Esophagus squamous epithelium (tissue), 5 donors: ENCODE data around the gene AMPD1. TPM values are rescaled to one million over a fixed set of nuclear protein-coding genes. Genes with fewer than 3 reads are reported as not detected.

ENCODE experiments used
- DNase-seq: peaks from one replicate; lab custom pipeline; 2025; lab: John Stamatoyannopoulos, UW
- H3K27ac ChIP-seq, 4 donors: fragments of 200-600 bp; sonication (generic); one replicate each; pipeline ENCODE4 v1.5.1; 2016 to 2019; ENCODE audit warnings: mild to moderate bottlenecking in 1 of 4
- H3K27me3 ChIP-seq, 4 donors: fragments of 200-600 bp; sonication (generic); 1 replicate in 3 of 4; 2 replicates in 1 of 4; pipeline versions ENCODE4 v1.5.1 to v1.6.0; 2017 to 2021; ENCODE audit warnings: antibody characterized with exemption in 1 of 4
- H3K36me3 ChIP-seq, 3 donors: fragments of 200-600 bp; sonication (generic); one replicate each; pipeline ENCODE4 v1.5.1; 2016 to 2019
- H3K4me1 ChIP-seq, 3 donors: fragments of 200-600 bp; sonication (generic); one replicate each; pipeline ENCODE4 v1.5.1; 2017 to 2019
- H3K4me3 ChIP-seq, 4 donors: fragments of 200-600 bp; sonication (generic); 1 replicate in 3 of 4; 2 replicates in 1 of 4; pipeline ENCODE4 v1.5.1; 2016 to 2019; ENCODE audit warnings: mild to moderate bottlenecking in 2 of 4, moderate library complexity in 1 of 4
- H3K9me3 ChIP-seq, 3 donors: fragments of 200-600 bp; sonication (generic); one replicate each; pipeline ENCODE4 v1.5.1; 2016 to 2019
- POLR2A ChIP-seq, 4 donors: fragments of 450-650 bp; IDR thresholded peaks; one replicate each; pipeline ENCODE4 v1.6.1; 2017; ENCODE audit warnings: antibody characterized with exemption in 4 of 4, mild to moderate bottlenecking in 4 of 4, moderate library complexity in 3 of 4
- WGBS, 2 donors: methylation state at CpG; one replicate each; pipeline ENCODE4 v1.1.5; 2018; 5-methylcytosine and 5-hydroxymethylcytosine counted together
- intact Hi-C: fragments of 100-400 bp; cut with DNase I; formaldehyde crosslinking; loops from one replicate; pipeline ENCODE4 v1.15.0; 2022
- total RNA-seq, 4 donors: library from RNA; depleted of rRNA; stranded (reverse); fragments of >200 nt; gene quantifications; one replicate each; pipeline ENCODE4 v1.1.0, GENCODE V29; 2016
- TF ChIP-seq, protein P1 (sequence below), 6 experiments: fragments of 450-650 bp in 4 of 6; fragments of 200-600 bp in 2 of 6; sonication (generic) in 2 of 6; IDR thresholded peaks; one replicate each; pipeline ENCODE4 v1.5.1; 2016 to 2019; ENCODE audit warnings: antibody characterized with exemption in 6 of 6, mild to moderate bottlenecking in 4 of 6, moderate library complexity in 4 of 6
- donor health status: DM: yes; HTN: yes; CAD: no.

The AMPD1 gene
- total RNA-seq, 4 donors from 2014 or later: 0.32 to 0.57 TPM; not detected in 2

DNA sequence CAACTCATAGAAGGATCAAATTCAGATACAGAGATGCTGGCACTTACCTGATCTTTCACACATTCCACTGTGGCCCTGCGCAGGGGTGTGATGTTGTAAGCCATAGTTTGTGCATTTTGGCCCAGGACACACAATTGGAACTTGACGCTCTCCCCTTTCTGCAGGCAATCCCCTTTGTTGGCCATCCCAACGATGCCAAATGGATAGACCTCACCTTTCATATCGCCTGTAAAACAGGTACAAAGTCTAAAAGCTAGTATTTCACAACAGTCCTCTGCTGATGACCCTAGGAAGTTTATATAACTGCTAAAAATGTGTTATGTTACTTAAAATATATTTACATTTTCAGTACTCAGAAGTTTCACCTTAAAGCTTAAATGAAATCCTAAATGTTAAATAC is 25.1 kb upstream of the AMPD1 start:
- Histone ChIP-seq H3K27ac (peak overlapping the region in 3 of 4 donors; percentile 62 to 71 (median 70)), H3K4me1 (peaks cover under 1 to 32% (median 6%) of the 10 kb centered on the region in 3 donors), H3K27me3 (no peaks in the 10 kb centered on the region), H3K36me3 (peaks cover 9 to 82% (median 49%) of the 10 kb centered on the region in 3 donors), H3K9me3 (no peaks in the 10 kb centered on the region), H3K4me3 (no peak overlapping the region)
- WGBS, 2 donors: 95 to 98% methylated on average over 4 of the region's 4 CpGs
- no peak for TF ChIP-seq POLR2A (IDR thresholded peaks at IDR 0.05)
- TF ChIP-seq, protein P1, sequence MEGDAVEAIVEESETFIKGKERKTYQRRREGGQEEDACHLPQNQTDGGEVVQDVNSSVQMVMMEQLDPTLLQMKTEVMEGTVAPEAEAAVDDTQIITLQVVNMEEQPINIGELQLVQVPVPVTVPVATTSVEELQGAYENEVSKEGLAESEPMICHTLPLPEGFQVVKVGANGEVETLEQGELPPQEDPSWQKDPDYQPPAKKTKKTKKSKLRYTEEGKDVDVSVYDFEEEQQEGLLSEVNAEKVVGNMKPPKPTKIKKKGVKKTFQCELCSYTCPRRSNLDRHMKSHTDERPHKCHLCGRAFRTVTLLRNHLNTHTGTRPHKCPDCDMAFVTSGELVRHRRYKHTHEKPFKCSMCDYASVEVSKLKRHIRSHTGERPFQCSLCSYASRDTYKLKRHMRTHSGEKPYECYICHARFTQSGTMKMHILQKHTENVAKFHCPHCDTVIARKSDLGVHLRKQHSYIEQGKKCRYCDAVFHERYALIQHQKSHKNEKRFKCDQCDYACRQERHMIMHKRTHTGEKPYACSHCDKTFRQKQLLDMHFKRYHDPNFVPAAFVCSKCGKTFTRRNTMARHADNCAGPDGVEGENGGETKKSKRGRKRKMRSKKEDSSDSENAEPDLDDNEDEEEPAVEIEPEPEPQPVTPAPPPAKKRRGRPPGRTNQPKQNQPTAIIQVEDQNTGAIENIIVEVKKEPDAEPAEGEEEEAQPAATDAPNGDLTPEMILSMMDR (IDR thresholded peaks at IDR 0.05): no peak
- DNase-seq: no peak
- intact Hi-C loops: no loop called here

DNA sequence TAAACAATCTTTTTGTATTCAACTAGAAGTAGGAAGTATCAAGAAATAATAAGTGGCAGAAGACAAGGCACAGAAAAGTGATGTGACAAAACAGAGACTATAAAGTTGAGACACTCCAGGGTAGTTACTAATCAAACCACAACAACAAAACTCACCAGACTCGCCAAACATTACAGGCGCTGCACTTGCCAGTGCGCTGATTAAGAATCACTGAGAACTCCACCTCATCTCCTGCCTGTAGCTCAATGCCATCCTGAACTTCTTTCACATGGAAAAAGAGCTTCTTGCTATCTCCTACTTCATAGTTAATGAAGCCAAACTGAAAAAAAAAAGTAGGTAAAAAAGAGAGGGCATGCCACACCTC is 24.1 kb upstream of the AMPD1 start:
- WGBS, 2 donors: 60 to 76% methylated on average over 3 of the region's 3 CpGs
- intact Hi-C loops: no loop called here
- DNase-seq: no peak
- Histone ChIP-seq H3K27ac (peak overlapping the region in 3 of 4 donors; percentile 62 to 71 (median 70)), H3K27me3 (no peaks in the 10 kb centered on the region), H3K36me3 (peaks cover 7 to 73% (median 40%) of the 10 kb centered on the region in 3 donors), H3K4me3 (no peak overlapping the region), H3K9me3 (no peaks in the 10 kb centered on the region), H3K4me1 (peaks cover 8 to 43% (median 12%) of the 10 kb centered on the region in 3 donors)
- TF ChIP-seq, protein P1 (IDR thresholded peaks at IDR 0.05): no peak
- no peak for TF ChIP-seq POLR2A (IDR thresholded peaks at IDR 0.05)

DNA sequence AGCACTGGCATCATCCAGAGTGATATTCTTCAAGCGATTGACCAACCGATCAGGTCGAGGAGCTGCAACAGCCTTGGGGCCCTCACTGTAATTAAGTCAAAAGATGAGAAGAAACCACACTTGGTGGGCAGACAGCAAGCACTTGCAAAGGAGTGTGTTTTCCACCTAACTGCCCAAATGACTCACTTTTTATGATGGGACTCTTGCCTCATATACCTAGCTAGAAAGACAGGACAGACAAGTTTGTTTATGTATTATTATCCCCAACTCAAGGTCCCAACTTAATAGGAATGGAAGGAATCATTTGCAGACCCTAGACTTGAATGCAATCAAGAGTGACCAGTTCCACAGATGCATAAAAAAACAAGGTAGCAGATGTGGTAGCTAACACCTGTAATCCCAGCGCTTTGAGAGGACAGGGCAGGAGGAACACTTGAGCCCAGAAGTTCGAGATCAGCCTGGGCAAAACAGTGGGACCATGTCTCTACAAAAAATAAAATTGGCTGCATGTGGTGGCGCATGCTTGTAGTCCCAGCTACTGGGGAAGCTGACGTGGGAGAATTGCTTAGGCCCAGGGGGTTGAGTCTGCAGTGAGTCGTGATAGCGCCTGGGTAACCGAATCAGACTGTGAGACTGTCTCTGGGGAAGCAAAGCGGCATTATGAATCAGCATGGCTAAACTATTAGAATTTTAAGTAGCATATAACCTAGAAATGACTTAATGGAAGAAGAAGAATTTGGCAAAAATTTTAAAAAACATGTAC is 23.5 kb upstream of the AMPD1 start:
- H3K4me1 ChIP-seq: peaks cover 8 to 49% (median 12%) of the 10 kb centered on the region in 3 donors
- H3K9me3 ChIP-seq: no peaks in the 10 kb centered on the region
- peak overlapping the region; percentile 59 to 71 (median 66) for H3K27ac ChIP-seq
- no peak overlapping the region for H3K4me3 ChIP-seq
- no peaks in the 10 kb centered on the region for H3K27me3 ChIP-seq
- no peak for DNase-seq
- peaks cover 7 to 73% (median 40%) of the 10 kb centered on the region in 3 donors for H3K36me3 ChIP-seq
- 76 to 79% methylated on average over 8 to 11 of the region's 11 CpGs for WGBS, 2 donors
- TF ChIP-seq, protein P1 (IDR thresholded peaks at IDR 0.05): no peak
- TF ChIP-seq POLR2A (IDR thresholded peaks at IDR 0.05): no peak
- intact Hi-C loops: no loop called here

DNA sequence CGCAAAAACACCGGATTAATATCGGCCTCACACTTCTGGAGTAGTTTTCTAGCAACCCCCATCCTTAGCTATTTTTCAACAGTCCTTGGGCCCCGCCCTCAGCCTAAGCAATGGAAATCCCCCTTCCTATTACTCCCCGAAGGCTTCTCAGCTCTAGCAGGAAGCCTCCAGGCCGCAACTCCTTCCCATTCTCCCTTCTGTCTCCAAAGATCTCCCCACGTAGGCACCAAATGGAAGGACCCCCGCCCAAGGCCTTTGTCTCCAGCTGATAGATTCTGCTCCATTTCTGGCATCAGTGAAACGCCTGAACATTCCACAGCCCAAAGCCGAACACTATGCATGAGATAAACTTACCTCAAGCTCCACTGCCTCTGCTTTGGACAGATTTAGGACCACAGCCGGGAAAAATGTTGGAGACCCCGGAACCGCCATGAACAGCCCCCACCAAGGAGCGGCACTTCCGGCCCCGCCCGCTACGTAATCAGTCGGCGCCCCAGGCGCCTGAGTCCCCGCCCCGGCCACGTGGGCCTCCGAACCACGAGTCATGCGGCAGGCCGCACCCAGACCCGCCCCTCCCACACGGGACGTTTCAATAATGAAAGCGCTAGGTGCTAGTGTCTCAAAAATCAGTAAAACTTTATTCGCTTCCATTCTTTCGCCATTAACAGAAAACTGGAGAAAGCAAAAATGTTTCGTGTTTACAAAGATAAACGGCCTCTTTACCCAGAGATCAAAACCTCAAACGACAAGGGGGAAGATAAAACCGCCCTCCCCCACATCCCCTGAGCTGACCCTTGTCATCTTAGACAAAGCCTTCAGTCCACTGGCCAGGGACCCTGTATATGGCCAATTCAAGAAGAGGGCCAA is 21.2 kb upstream of the AMPD1 start, which contains the start of gene NRAS:
NRAS (minus strand) TSS at position 468 of the 867 bp plus-strand sequence. CDS start 611 bp downstream, outside the sequence.
- H3K4me3 ChIP-seq: peak within 1 kb of the TSS; percentile 56 to 89 (median 78)
- no peaks in the 10 kb centered on the region for H3K9me3 ChIP-seq
- peak; percentile 77 for DNase-seq
- no peaks in the 10 kb centered on the region for H3K27me3 ChIP-seq
- peaks cover 8 to 52% (median 12%) of the 10 kb centered on the region in 3 donors for H3K4me1 ChIP-seq
- peaks cover 10 to 73% (median 22%) of the 10 kb centered on the region in 3 donors for H3K36me3 ChIP-seq
- intact Hi-C loops: no loop called here
- peak within 1 kb of the TSS; percentile 94 to 97 (median 95) for H3K27ac ChIP-seq
- 0 to 2% methylated on average over 14 to 15 of the region's 38 CpGs for WGBS, 2 donors
- TF ChIP-seq POLR2A (IDR thresholded peaks at IDR 0.05): peak in 3 of 4 donors; percentile 43 to 66 (median 60)
- TF ChIP-seq, protein P1 (IDR thresholded peaks at IDR 0.05): no peak
